Measurements from ENCODE around the gene SLC25A47.

Gene SLC25A47

GRCh38 chr14:100339766-100340422 lies 16.8 kb downstream of the SLC25A47 start:
- Histone ChIP-seq H3K4me1 (ENCODE audit: insufficient read depth, low read length, poor library complexity, severe bottlenecking) (no peaks in the 10 kb centered on the region), H2AFZ (ENCODE audit: low read length) (no peak overlapping the region), H3F3A (ENCODE audit: low read depth) (no peaks in the 10 kb centered on the region), H3K4me2 (ENCODE audit: low read depth, low read length, poor library complexity, severe bottlenecking) (no peak overlapping the region), H3K4me3 (ENCODE audit: low read length, poor library complexity, severe bottlenecking) (no peak overlapping the region), H3K9me2 (replicated peaks; ENCODE audit: low read depth, low read length) (no peaks in the 10 kb centered on the region), H3K9me3 (ENCODE audit: insufficient read depth, low read depth, low read length) (no peaks in the 10 kb centered on the region), H3K36me3 (ENCODE audit: insufficient read depth, low read length) (no peaks in the 10 kb centered on the region), H3K9ac (ENCODE audit: low read depth, low read length, poor library complexity, severe bottlenecking) (no peak overlapping the region), H3K79me2 (ENCODE audit: insufficient read depth, low read length) (no peaks in the 10 kb centered on the region), H4K20me1 (ENCODE audit: insufficient read depth, low read length, poor library complexity, severe bottlenecking) (no peaks in the 10 kb centered on the region), H3K27me3 (ENCODE audit: insufficient read depth, low read length, poor library complexity, severe bottlenecking) (no peaks in the 10 kb centered on the region)
- TF ChIP-seq EZH2phosphoT487 (IDR thresholded peaks at IDR 0.05; ENCODE audit: borderline replicate concordance), result no peak
- TF ChIP-seq, protein P1, sequence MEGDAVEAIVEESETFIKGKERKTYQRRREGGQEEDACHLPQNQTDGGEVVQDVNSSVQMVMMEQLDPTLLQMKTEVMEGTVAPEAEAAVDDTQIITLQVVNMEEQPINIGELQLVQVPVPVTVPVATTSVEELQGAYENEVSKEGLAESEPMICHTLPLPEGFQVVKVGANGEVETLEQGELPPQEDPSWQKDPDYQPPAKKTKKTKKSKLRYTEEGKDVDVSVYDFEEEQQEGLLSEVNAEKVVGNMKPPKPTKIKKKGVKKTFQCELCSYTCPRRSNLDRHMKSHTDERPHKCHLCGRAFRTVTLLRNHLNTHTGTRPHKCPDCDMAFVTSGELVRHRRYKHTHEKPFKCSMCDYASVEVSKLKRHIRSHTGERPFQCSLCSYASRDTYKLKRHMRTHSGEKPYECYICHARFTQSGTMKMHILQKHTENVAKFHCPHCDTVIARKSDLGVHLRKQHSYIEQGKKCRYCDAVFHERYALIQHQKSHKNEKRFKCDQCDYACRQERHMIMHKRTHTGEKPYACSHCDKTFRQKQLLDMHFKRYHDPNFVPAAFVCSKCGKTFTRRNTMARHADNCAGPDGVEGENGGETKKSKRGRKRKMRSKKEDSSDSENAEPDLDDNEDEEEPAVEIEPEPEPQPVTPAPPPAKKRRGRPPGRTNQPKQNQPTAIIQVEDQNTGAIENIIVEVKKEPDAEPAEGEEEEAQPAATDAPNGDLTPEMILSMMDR (conservative IDR thresholded peaks at IDR 0.05; ENCODE audit: low read length), result no peak

GRCh38 chr14:100340423-100340813 lies 17.3 kb downstream of the SLC25A47 start:
- no peaks in the 10 kb centered on the region for H3F3A ChIP-seq (ENCODE audit: low read depth)
- H3K36me3 ChIP-seq (ENCODE audit: insufficient read depth, low read length), result no peaks in the 10 kb centered on the region

DNA sequence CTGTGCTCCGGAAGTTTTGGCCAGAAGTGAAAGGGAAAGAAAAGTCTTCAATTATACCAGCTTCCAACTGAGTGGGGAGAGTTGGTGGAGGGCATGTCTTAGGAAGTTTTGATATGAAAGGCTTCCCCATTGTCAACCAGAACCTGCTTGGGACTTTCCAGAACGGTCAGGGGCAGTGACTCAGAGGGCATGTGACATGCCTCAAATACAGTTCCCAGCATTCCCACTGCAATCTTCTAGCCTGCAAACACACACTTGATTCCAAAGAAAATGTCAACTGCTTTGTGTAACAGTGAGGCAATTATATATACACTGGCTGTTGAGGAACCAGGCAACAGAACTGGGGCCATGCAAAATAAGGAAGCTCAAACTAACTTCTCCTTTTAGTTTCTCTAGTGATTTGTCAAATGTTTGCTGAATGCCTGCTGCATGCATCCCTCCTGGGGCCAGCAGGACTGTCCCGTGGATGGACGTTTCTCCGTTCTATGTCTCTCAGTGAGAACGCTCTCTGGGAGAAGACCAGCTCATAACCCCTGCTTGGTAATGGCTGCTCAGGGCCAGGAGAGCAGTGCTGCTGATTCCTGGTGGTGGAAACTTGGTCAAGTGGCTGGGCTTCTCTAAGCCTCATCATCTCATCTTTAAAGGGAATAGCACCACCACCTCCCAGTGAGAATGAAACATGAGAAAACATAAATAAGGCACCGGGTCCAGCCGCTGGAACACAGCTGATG lies 18.3 kb downstream of the SLC25A47 start:
- Histone ChIP-seq H3K27me3 (ENCODE audit: insufficient read depth, low read length, poor library complexity, severe bottlenecking) (no peaks in the 10 kb centered on the region), H3K4me3 (ENCODE audit: low read length, poor library complexity, severe bottlenecking) (no peak overlapping the region), H3K36me3 (ENCODE audit: insufficient read depth, low read length) (peaks cover 2% of the 10 kb centered on the region; the same call in 1 of the 2 replicates), H3K4me1 (ENCODE audit: insufficient read depth, low read length, poor library complexity, severe bottlenecking) (no peaks in the 10 kb centered on the region), H3K9ac (ENCODE audit: low read depth, low read length, poor library complexity, severe bottlenecking) (no peak overlapping the region), H3K4me2 (ENCODE audit: low read depth, low read length, poor library complexity, severe bottlenecking) (no peak overlapping the region), H2AFZ (ENCODE audit: low read length) (no peak overlapping the region), H3K79me2 (ENCODE audit: insufficient read depth, low read length) (no peaks in the 10 kb centered on the region), H3K9me3 (ENCODE audit: insufficient read depth, low read depth, low read length) (no peaks in the 10 kb centered on the region), H3K9me2 (replicated peaks; ENCODE audit: low read depth, low read length) (no peaks in the 10 kb centered on the region), H4K20me1 (ENCODE audit: insufficient read depth, low read length, poor library complexity, severe bottlenecking) (no peaks in the 10 kb centered on the region), H3F3A (ENCODE audit: low read depth) (no peaks in the 10 kb centered on the region)
- TF ChIP-seq, protein P1 (conservative IDR thresholded peaks at IDR 0.05; ENCODE audit: low read length), result no peak
- no peak for TF ChIP-seq EZH2phosphoT487 (IDR thresholded peaks at IDR 0.05; ENCODE audit: borderline replicate concordance)

More at GRCh38 chr14:100340423-100340813, 17.3 kb downstream of the SLC25A47 start:
- Histone ChIP-seq H2AFZ (ENCODE audit: low read length) (no peak overlapping the region), H3K4me1 (ENCODE audit: insufficient read depth, low read length, poor library complexity, severe bottlenecking) (no peaks in the 10 kb centered on the region), H4K20me1 (ENCODE audit: insufficient read depth, low read length, poor library complexity, severe bottlenecking) (no peaks in the 10 kb centered on the region), H3K79me2 (ENCODE audit: insufficient read depth, low read length) (no peaks in the 10 kb centered on the region), H3K9me2 (replicated peaks; ENCODE audit: low read depth, low read length) (no peaks in the 10 kb centered on the region), H3K4me2 (ENCODE audit: low read depth, low read length, poor library complexity, severe bottlenecking) (no peak overlapping the region), H3K4me3 (ENCODE audit: low read length, poor library complexity, severe bottlenecking) (no peak overlapping the region), H3K9ac (ENCODE audit: low read depth, low read length, poor library complexity, severe bottlenecking) (no peak overlapping the region), H3K9me3 (ENCODE audit: insufficient read depth, low read depth, low read length) (no peaks in the 10 kb centered on the region), H3K27me3 (ENCODE audit: insufficient read depth, low read length, poor library complexity, severe bottlenecking) (no peaks in the 10 kb centered on the region)
- TF ChIP-seq, protein P1 (conservative IDR thresholded peaks at IDR 0.05; ENCODE audit: low read length), result no peak
- no peak for TF ChIP-seq EZH2phosphoT487 (IDR thresholded peaks at IDR 0.05; ENCODE audit: borderline replicate concordance)
